GM18858 (cell line): ENCODE data around the gene TPD52L2.
"Not testable (repeated sequence)": the region's sequence is repeated elsewhere in the genome, so short reads cannot be mapped to it uniquely, and the experiment has no call there.

Source experiments
- ATAC-seq: cut with Tn5 transposase; IDR thresholded peaks from one replicate; pipeline ENCODE4 v1.9.1; 2021; ENCODE audit not compliant: unreplicated experiment

Gene TPD52L2

DNA sequence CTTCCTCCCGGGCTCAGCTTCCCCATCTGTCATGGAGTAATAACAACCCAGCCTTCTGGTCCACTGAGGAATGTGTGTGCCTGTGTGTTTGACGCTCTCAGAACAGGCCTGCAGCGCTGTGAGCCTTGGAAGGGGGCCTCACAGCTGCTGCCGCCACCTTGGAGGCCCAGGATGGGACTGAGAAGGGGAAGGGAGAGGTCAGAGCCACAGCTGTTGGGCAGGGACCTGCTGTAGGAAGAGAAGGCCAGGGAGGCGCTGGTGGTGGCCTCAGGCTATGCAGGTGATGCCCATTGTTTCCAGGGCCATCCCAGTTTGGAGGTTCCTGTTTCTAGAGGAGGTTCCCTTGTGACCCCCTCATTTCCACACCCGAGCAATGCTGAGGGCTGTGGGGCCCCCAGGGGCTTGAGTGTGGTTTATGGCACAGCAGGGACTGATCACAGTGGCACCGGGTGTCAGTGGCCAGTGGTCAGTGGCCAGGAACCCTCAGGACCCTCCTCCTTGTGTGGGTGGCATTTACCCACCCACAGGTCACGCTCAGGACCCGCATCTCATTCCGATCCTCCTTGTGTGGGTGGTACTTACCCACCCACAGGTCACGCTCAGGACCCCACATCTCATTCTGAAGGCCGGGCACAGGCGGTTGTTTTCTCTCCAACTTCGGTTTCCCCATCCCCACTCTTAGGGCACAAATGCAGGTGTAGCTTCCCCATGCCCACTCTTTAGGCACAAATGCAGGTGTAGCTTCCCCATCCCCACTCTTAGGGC lies 14.0 kb downstream of the TPD52L2 start:
- no peak for ATAC-seq

GRCh38 chr20:63880901-63881300 lies 15.8 kb downstream of the TPD52L2 start:
- not testable (repeated sequence) for ATAC-seq

DNA sequence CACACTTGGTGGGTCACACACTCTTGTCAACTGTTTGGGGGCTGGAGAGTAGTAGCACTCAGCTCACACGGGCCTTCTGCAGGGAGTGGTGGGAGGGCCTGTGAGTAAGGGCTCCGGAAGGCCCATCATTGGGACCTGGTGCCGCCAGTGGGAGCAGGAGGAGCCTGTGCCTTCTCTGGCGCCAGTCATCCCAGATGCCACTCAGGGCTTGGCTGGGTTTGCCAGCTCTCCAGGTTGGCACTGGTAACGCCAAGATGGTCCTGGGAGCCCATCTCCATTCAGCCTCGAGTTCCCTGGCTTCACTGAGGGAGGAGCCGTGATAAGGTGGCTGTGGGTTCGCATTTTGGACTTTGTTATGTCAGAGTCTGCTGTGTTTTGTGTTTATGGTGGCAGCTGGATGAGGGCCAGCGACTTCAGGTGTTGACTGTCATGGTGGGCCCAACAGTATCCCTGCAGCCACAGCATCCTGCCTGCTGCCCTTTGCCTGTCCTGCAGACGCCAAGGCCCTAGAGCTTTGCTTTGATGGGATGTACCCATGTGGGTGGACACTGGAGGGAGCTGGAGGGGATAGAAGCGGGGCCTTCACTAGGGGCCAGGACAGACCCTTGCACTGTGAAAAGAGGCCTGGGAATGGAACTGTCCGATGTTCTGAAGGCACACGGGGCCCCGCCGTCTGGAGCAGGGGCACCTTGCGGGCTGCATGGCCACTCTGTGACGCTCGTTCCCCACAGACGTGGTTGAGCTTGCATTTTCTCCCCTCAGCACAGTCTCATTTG lies 16.6 kb downstream of the TPD52L2 start:
- no peak for ATAC-seq

- ATAC-seq, result no peak
Measured at GRCh38 chr20:63882257-63883200, 17.5 kb downstream of the TPD52L2 start.

DNA sequence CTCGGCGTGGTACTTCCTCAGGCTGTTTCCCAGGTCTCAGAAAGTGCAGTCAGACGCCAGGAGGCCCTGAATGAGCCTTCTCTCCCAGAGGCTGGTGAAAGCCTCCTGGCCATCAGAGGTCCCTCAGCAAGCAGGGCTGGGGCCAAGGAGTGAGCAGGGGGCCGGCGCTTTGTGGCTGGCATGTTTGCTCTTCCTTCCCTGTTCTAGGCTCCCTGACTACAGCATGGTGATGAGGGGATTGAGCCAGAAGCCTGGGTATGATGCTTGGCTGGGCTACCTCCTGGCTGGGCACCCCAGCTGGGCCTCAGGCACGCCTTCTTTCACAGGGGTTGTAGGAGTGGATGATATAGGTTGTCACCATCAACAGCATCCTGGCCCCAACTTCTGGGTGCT lies 18.1 kb downstream of the TPD52L2 start:
- ATAC-seq, result no peak

DNA sequence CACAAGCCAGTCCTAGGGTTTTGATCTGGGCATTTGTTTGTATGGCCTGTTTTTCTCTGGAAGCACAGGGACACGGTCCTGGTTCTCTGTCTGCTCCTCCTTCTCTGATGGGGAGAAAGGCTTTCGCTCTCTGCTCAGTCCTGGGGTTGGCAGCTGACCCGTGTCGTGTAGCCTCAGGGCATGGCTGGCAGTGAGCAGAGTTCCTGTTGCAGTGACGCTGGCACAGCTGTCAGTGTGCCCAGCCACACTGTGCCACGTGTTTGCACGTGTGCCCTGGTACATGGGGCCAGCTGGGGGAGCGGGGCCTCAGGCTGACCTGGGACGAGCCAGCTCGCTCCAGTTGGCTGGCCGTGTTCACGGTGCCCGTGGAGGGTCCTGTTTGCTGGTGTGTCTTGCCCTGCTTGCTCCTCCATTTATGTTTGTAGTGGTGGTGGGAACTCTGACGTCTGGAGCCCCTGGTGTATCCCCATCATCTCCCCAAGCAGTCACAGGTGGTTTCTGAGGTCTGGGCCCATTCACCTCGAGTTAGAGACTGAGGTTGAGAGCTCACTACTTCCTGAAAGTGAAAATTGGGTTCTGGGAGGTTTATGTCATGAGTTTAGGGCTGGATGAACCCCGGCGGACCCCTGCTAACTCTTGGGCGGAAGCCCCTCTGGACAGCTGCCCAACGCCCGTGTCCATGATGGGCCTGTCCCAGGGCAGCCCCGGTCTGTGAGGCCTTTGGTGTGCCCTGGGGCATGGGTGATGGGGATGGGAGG lies 19.6 kb downstream of the TPD52L2 start:
- no peak for ATAC-seq

GRCh38 chr20:63885264-63886053 lies 20.4 kb downstream of the TPD52L2 start:
- ATAC-seq, result no peak

DNA sequence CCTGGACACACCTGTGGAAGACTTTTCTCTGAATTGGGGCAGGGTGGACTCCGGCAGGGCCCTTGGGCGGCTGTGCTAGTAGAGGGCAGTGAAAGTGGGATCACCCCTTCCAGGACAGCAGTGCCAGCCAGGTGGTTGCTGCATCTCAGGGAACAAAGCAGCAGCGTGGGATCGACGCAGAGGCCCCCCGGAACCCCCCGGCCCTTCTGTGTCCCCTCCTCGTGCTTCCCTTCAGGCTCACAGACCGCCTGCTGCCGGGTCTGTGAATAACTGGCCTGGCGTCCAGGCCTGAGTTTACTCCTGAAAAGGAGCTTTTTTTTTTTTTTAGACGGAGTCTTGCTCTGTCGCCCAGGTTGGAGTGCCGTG lies 21.0 kb downstream of the TPD52L2 start:
- ATAC-seq, result no peak

DNA sequence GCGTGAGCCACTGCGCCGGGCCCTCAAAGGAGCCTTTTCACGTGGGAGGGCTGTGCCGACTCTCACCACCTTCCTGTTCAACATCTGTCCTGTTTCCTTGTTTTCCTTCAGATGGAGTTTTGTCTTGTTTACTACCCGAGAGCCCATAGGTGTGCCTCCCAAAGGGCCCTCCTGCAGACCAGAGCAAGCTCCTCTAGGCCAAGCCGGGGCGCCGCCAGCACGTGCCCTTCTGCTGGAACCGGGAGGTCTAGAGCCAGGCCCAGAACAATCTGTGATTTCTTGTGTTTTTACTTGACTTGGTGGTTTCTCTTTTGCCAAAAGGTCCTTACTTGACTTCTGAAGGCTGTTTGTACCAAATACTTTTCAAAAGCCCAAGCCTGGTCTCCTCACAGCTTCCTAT lies 21.9 kb downstream of the TPD52L2 start:
- ATAC-seq, result no peak

DNA sequence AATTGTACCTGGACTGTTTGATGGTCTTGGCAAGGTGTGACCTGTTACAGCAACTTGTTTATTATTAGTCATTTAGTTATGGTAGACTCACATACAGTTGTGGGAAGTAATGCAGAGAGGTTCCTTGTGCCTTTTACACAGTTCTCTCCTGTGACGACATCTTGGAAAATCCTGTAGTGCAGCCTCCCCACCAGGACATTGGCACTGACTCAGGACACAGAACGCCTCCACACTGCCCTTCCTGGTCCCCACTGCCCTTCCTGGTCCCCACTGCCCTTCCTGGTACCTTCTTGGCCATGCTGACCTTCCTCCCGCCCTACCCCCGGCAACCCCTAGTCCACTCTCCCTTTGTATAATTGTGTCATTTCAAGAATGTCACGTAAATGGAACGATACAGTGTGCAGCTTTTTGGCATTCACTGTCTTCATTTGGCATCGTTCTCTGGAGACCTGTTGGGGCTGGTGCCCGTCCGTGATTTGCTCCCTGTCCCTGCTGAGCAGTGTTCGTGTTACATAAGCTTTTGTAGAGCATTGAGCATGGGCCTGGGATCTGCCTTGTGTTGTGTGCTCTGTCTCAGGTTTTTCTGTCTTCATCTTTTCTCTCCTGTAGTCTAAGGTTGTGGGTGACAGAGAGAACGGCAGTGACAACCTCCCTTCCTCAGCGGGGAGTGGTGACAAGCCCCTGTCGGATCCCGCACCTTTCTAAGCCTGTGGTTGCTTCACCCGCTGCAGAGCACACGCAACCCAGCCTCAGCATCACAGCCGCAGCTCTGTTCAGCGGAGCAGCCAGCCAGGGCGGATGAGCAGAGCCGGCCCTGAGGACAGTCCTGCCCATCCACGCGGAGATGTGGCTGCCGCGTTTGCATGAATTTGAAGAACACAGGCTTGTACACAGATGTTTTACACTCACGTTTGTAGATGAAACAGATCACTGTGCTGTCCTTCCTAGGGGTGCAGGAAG lies 24.5 kb downstream of the TPD52L2 start:
- ATAC-seq, result no peak

- no peak for ATAC-seq
Measured at GRCh38 chr20:63890201-63890576, 25.1 kb downstream of the TPD52L2 start.

DNA sequence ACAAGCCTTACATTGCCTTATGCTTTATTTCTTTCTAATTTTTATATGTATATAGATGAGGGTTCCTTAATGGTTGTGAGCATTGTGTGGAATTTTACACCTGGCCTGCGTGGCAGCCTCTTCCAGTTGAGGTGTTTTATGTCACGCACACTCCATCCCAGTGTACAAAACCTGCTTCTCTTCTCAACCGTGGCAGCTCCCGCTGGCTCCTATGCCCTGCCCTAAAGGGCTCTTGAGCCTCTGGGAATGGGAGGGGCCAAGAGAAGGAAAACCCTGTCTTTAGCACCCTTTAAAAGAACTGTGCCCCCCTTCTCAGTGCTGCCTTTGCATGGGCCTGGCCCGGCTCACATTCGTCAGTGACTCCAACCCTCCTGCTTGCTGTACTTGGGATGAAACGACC lies 25.5 kb downstream of the TPD52L2 start:
- no peak for ATAC-seq

- no peak for ATAC-seq
Measured at GRCh38 chr20:63891061-63892002, 26.3 kb downstream of the TPD52L2 start.

GRCh38 chr20:63892402-63892801 lies 27.3 kb downstream of the TPD52L2 start:
- no peak for ATAC-seq

DNA sequence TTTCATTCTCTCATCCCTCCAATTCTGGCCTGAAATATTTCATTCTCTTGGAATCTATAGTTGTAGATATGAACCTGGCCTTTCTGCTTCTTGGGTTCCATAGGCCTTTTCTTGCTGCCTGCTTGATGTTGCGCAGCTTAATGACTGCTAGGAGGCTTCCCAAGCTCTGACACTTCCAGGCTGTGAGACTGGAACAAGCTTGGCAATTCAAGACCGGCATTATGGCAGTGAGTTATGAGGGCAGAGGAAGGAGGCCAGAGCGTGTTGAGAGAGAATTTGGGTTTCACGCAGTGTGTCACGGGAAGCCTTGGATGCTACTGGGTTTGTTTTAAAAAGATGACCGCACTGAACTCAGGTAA lies 28.9 kb downstream of the TPD52L2 start:
- ATAC-seq, result no peak

DNA sequence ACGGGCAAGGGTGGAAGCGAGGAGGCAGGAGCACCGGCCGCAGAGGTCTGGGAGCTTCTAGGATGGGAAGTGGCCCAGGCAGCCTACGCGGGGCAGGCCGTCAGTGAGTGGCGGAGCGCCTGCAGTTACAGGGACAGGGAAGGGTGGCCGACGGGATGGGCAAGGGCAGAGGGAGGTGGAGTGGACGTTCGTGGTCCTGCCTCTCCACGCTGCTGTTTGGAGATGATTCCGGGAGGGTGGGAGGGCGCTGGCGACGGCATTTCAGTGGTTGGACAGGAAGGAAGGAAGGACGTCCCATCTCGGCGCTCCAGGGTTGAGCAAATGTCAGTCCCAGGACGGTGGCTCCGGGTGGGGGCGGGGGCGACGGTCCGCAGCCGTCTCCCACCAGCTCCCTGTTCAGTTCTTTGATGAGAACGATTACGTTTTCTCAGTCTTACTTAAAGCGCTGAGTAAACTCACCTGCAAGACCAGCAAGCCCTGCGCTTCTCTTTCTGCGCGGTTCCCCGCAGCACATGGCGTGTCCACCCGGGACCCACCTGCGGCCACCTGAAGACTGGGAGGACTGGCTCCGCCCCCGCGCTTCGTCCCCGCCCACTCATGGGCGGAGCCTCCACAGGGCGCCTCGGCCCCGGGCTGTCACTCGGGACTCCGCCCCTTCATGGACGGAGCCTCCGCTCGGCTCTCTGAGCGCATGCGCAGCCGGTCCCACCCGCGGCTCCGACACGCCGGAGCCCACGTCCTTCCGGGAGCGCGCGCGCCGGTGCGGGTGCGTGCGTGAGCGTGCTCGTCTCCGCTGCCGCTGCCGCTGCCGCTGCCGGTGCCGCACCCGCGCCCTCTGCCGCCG lies 29.5 kb downstream of the TPD52L2 start, which contains the start of gene DNAJC5:
DNAJC5 (plus strand) TSS at position 769 of the 844 bp plus-strand sequence. CDS start 33,220 bp downstream, outside the sequence.
- peak; percentile 52 for ATAC-seq
